GM13977 (cell line): ENCODE data around the gene DTNA.
A peak's percentile ranks its signal among the peaks of the same experiment; 100 is the strongest.

ENCODE experiments used
- DNase-seq: peaks from one replicate; pipeline ENCODE4 v3.0.0; 2012; ENCODE audit warnings: low spot score
- CTCF ChIP-seq: IDR thresholded peaks from 2 replicates; pipeline ENCODE4 v1.5.1; 2012; ENCODE audit warnings: mild to moderate bottlenecking, control low read depth; ENCODE audit not compliant: insufficient read depth; ENCODE audit errors: extremely low read depth, missing control alignments
- in situ Hi-C: fragments of 300-500 bp; cut with MboI; formaldehyde crosslinking; loops from one replicate; pipeline ENCODE4 v1.12.0; 2022; ENCODE audit warnings: low sequenced_read_pairs, low pct_unique_long_range_greater_than_20kb, mixed read lengths, inconsistent platforms; ENCODE audit not compliant: unreplicated experiment

Gene DTNA

GRCh38 chr18:34786162-34786741 is 76.2 kb downstream of the DTNA start:
- in situ Hi-C loops = loop anchor here (25.0 kb wide), 1 partner anchor 674 kb away; no protein-coding TSS in a partner anchor
- TF ChIP-seq CTCF = no peak
- DNase-seq = no peak

- DNase-seq = peak; percentile 54
- TF ChIP-seq CTCF = peak; percentile 71
- in situ Hi-C loops = loop anchor here (25.0 kb wide), 1 partner anchor 676 kb away; no protein-coding TSS in a partner anchor
Measured at GRCh38 chr18:34787931-34788532, 77.9 kb downstream of the DTNA start.

- DNase-seq = no peak
- in situ Hi-C loops = loop anchor here (25.0 kb wide), 1 partner anchor 678 kb away; no protein-coding TSS in a partner anchor
- no peak for TF ChIP-seq CTCF
Measured at GRCh38 chr18:34789768-34790344, 79.8 kb downstream of the DTNA start.

DNA sequence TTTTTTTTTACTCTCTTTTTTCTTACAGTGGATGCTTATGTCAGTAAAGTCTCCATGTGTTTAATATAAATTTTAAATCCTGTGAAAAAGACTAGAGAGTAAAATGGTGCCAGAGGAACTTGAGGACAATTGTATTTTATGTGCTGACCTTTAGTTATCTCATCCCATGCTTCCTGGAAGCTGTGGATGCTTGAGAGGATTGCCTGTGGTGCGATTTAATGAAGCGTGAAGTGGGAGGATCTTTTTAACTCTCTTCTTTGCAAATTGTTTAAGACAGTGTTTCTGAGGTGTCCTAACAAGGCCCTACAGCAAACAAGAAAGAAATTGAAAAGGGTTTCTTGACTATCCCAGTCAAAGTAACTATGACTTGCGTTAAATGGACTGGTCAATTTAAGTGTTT is 84.2 kb downstream of the DTNA start:
- in situ Hi-C loops = loop anchor here (25.0 kb wide), 1 partner anchor 682 kb away; no protein-coding TSS in a partner anchor
- no peak for TF ChIP-seq CTCF
- DNase-seq = no peak

GRCh38 chr18:34795070-34795732 is 85.1 kb downstream of the DTNA start:
- no peak for DNase-seq
- in situ Hi-C loops = loop anchor here (25.0 kb wide), 1 partner anchor 683 kb away; no protein-coding TSS in a partner anchor
- TF ChIP-seq CTCF = no peak

DNA sequence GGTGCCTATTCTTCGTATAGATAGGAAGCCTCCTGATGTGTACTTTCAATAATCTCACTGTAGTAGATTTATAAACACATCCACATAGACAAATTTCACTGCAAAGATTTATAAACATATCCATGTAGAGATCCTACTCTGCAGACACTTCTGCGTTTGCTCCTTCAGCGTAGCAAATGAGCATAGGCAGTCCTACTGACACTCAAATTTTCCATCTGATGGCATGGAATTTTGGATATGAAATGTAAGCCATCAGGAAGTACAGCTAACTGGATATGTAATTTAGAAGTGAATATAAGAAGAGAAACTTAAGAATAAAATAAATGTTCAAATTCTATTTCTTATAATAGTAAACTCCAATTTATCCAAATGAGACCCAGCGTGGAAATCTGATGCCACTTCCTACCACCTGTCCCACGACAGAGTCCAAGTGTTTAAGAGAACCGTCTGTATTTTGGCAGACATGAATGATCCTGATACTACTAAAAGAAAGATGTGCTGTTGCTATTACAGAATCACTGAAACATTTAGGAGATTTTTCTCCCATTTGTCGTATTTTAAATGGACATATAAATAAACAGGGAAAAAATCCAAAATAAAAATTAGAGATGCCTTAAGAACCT is 86.0 kb downstream of the DTNA start:
- in situ Hi-C loops = loop anchor here (25.0 kb wide), 1 partner anchor 684 kb away; no protein-coding TSS in a partner anchor
- no peak for DNase-seq
- TF ChIP-seq CTCF = no peak
